Hippocampal formation (tissue), 2 donors: Measurements from ENCODE around the gene EPS8L2.

Experiments used
- DNase-seq, 2 donors: peaks; one replicate each; lab custom pipeline; 2025; lab: John Stamatoyannopoulos, UW

The EPS8L2 gene

DNA sequence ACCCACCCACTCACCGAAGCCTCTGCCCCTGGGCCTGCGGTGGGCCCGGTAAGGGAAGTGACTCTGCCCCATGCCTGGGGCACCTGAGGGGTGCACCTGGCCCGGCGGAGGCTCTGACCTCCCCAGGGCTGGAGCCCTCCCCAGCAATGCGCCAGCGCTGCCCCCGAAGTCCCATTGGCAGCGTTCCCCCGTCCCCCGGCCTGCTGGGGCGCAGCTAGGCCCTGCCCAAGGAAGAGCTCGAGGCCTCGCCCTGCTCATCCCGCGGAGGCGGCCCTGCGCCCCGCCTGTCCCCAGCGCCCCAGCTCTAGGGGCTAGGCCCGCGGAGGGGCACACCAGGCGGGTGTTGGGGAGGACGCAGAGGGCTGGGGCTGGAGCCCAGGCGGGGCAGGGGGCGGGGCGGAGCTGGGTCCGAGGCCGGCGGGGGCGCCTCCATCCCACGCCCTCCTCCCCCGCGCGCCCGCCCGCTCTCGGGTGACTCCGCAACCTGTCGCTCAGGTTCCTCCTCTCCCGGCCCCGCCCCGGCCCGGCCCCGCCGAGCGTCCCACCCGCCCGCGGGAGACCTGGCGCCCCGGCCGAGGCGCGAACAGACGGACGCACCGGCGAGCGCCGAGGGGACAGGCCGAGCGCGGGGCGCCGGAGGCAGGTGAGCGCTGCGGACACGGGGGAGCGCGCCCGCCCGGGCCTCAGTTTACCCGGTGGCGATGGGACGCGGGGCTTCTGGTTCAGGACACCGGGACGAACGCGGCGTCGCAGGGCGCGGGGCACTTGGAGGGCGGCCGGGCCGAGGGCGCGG lies at the start of gene EPS8L2:
Gene EPS8L2 (plus strand): TSS at position 586 of the 793 bp plus-strand sequence. CDS start 3,177 bp downstream, outside the sequence.
- no peak for DNase-seq

DNA sequence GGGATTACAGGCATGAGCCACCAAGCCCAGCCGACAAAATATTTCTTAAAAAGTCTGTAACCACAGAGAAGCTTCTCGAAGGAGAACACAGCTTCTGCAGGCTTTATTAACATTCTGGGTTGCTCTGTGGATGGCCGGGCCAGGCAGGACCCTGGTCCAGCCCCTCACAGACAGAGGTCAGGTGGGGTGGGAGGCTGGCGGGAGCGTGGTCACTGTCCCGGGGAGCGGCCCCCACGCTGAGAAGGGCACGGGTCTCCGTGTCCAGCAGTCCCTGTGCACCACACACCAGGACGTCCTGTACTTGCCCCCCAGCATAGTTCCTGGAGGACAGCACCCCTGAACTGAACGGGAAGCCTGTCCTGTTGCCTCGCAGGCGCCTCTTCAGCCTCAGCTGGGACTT lies 49.6 kb upstream of the EPS8L2 start:
- no peak for DNase-seq

- DNase-seq = no peak
Measured at GRCh38 chr11:656866-657265, 49.2 kb upstream of the EPS8L2 start.

GRCh38 chr11:657691-658126 lies 48.3 kb upstream of the EPS8L2 start:
- DNase-seq = no peak

GRCh38 chr11:659532-660085 lies 46.4 kb upstream of the EPS8L2 start:
- DNase-seq = no peak

DNA sequence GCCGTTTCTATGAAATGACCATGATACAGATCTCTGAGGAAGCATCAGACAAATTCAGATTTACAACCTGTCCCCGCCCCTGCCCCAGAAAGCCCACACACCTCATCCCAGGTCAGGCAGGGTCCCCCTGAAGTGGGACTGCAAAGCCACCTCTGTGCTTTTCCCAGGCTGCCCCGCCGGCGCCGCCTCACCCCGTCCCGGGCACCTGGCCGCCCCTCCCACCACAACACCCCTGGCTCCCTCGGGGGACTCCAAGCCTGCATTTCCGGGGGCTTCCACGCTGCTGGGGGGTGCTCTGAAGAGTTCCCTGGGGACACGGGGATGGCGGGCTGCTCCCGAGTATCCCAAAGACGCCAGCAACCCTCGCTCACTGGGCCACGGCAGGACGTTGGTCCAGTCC lies 45.8 kb upstream of the EPS8L2 start:
- no peak for DNase-seq

DNA sequence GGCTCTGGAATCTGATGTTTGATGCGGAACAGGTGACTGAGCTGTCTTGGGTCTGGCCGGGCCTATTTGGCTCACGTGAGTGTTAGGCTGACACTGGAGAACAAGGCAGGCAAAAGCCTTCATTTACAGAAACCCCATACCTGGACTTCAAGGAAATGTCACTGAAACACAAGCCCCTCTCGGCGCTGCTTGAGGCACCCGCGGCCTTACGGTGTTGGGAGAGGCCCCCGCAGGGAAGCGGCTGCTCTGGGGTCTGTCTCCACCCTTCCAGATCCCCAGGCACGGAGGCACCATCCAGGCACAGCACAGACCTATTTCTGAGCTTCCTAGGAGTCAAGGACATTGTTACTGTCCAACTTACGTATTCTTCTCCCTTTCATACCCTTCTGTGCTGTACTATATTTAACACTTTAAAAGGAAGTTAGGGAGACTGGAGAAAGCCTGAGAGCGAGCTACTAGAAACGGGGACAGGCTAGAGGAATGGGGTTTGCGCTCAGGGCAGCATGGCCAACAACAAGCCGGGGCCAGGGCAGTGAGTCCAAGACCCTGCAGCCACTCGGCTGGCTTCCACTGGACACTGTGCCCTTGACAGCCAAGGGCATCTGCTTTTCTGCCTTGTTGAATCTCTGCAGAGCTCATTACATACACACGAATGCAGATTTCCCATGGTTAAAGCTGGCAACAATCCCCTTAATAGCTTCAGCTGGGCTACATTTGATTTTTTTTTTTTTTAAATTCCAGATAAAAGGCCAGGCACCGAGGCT lies 45.2 kb upstream of the EPS8L2 start:
- DNase-seq = no peak

DNA sequence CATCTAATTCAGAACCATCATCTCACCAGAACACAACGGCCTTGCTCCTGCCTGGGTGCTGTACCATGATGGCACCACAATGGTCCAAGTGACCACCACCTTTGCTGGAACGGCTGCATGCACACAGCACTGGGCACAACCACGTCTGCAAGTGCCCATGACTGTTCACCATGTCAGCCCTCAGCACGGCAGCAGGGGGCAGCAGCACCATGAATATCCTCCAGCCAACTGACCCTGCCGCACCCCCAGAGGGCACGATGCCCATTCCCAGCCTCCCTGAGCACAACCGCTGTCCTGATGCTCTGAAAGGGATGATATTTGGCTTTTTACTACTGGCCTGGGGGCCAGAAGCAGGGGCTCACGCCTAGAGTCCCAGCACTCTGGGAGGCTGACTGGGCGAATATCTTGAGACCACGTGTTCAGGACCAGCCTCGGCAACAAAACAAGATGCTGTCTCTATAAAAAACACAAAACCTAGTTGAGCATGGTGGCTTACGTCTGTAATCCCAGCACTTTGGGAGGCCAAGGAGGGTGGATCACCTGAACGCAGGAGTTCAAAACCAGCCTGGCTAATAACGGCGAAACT lies 43.2 kb upstream of the EPS8L2 start:
- DNase-seq = peak; percentile 26 to 44

- DNase-seq = no peak
Measured at GRCh38 chr11:665062-665703, 40.8 kb upstream of the EPS8L2 start.

- no peak for DNase-seq
Measured at GRCh38 chr11:665704-666281, 40.2 kb upstream of the EPS8L2 start.

GRCh38 chr11:673866-674265 lies 32.2 kb upstream of the EPS8L2 start:
- no peak for DNase-seq

- DNase-seq = no peak
Measured at GRCh38 chr11:674406-674805, 31.6 kb upstream of the EPS8L2 start.

GRCh38 chr11:678297-678696 lies 27.7 kb upstream of the EPS8L2 start:
- no peak for DNase-seq

DNA sequence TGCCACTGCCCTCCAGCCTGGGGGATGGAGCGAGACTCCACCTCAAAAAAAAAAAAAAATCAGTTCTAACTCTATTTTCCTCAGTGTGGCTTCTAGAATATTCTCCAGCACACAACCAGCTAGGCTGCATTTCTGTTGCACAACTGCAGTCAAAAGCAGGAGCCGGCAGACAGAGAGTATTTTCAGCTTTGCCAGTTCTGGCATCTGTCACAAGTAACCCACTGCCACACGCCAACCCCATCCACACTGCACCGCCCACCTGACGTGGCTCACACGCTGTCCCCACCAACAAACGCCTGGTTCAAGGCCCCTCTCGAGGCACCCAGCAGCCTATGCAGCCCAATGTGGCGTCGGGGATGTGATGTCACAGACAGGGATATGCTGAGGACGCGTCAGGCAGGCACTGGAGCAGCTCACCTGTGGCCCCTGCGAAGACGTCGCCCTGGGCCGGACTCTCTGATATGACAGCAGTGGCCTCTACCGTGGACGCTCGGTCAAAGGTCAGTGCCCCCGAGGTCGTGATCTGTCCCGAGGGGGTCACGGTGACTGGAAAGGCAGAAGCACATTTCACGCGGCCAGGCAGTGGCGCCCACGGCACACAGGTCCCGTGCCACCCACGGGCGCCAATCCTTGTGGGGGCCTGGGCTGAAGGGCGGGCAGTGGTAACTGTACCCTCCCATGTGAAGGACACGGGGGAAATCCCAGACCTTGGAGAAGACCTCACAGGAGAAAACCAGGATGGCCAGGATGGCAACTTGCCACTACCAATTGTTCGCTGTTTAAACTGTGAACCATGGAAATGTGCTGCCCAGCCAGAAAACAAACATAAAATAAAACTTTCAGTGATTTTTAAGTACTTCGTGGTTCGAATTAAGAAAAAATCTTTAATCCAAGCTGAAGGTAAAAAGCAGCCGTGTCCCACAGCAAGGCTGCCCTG lies 26.5 kb upstream of the EPS8L2 start:
- no peak for DNase-seq

GRCh38 chr11:680476-680875 lies 25.6 kb upstream of the EPS8L2 start:
- no peak for DNase-seq

- no peak for DNase-seq
Measured at GRCh38 chr11:680970-681369, 25.1 kb upstream of the EPS8L2 start.

- DNase-seq = no peak
Measured at GRCh38 chr11:686451-687243, 19.4 kb upstream of the EPS8L2 start.

DNA sequence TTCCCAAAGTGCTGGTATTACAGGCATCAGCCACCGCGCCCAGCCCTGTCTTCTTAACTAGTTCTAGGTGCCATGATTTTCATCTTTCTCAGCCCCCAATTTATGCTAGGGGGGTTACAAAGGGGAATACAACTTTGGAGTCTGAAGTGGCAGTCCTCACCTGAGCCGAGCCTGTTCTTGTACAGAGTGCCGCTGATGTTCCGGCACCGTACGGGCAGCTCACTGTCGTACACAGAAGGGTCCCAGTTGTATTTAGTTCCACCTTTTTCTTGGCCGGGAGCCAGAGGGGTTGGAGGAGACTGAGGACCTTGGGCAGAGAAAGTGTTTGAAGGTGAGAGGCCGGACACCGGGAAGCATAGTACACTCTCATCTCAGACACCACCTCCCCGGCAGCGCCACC lies 18.3 kb upstream of the EPS8L2 start:
- no peak for DNase-seq

DNA sequence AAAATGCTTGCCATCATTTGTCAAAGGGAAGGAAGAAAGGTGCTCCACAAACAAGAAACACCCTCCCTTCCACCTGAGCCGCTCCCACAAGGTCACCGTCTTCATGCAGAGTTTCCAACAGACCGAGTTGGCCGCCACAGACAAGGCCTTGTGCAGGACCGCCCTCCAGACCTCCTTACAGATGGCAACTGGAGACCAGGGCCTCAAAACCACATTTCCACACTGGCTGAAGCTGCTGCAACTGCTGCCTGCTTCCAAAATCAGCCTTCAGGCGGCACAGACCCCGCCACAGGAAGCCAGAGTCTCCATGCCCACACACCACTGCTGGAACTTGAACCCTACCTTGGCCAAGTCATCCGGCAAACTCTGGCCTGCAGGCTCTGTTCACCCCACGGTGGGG lies 17.4 kb upstream of the EPS8L2 start:
- DNase-seq = no peak

DNA sequence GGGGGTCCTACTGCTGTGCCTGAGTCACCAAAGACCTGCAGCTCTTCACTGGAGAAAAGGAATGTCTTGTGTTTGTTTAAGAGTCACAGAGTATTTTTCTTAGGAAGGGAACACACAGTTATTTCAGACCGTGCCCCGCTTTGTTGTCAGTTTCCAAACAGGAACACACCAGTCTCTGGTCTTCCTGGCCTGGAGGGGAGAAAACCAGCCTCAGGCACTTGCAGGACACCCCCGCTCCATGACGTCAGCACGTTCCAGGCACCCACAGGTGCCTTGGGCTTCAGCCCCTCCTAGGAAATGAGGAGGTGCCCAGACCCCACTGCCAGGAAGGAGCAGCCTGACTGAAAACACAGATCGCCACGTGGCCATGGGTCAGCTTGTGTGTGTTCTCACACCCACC lies 16.4 kb upstream of the EPS8L2 start:
- DNase-seq = no peak
